Esophagus muscularis mucosa (tissue), 4 donors: ENCODE results near the gene LGALS3BP. TPM values are rescaled to one million over a fixed set of nuclear protein-coding genes. Genes with fewer than 3 reads are reported as not detected.

ENCODE experiments used
- DNase-seq: peaks from one replicate; pipeline ENCODE4 v3.0.0-alpha.2; 2017; ENCODE audit errors: extremely low spot score
- H3K27ac ChIP-seq, 4 donors: fragments of 200-600 bp; sonication (generic); replicated peaks in 1 of 4; 1 replicate in 3 of 4; 2 replicates in 1 of 4; pipeline ENCODE4 v1.5.1; 2016 to 2019; ENCODE audit warnings: mild to moderate bottlenecking in 1 of 4
- H3K27me3 ChIP-seq, 4 donors: fragments of 200-600 bp; sonication (generic); one replicate each; pipeline versions ENCODE4 v1.5.1 to v1.6.0; 2016 to 2019
- H3K36me3 ChIP-seq, 4 donors: fragments of 200-600 bp; sonication (generic); one replicate each; pipeline ENCODE4 v1.5.1; 2016 to 2019
- H3K4me1 ChIP-seq, 4 donors: fragments of 200-600 bp; sonication (generic); one replicate each; pipeline ENCODE4 v1.5.1; 2016 to 2019
- H3K4me3 ChIP-seq, 4 donors: fragments of 200-600 bp; sonication (generic); 1 replicate in 2 of 4; 2 replicates in 2 of 4; pipeline ENCODE4 v1.5.1; 2016 to 2019; ENCODE audit warnings: mild to moderate bottlenecking in 4 of 4, moderate library complexity in 1 of 4
- H3K9me3 ChIP-seq, 4 donors: fragments of 200-600 bp; sonication (generic); 1 replicate in 3 of 4; 2 replicates in 1 of 4; pipeline ENCODE4 v1.5.1; 2016 to 2019
- EP300 ChIP-seq: sonication (generic); formaldehyde crosslinking; IDR thresholded peaks from one replicate; pipeline ENCODE4 v1.6.1; 2017; ENCODE audit warnings: antibody characterized with exemption
- POLR2A ChIP-seq: fragments of 450-650 bp; IDR thresholded peaks from one replicate; pipeline ENCODE4 v1.6.1; 2017; ENCODE audit warnings: antibody characterized with exemption, moderate library complexity, mild to moderate bottlenecking, low read depth
- POLR2AphosphoS5 ChIP-seq, 2 donors: sonication (generic); formaldehyde crosslinking; IDR thresholded peaks; one replicate each; pipeline ENCODE4 v1.6.1; 2017; ENCODE audit warnings: antibody characterized with exemption in 2 of 2
- WGBS: methylation state at CpG from one replicate; pipeline ENCODE4 v1.1.5; 2018; 5-methylcytosine and 5-hydroxymethylcytosine counted together
- intact Hi-C: fragments of 100-400 bp; cut with DNase I; formaldehyde crosslinking; loops from one replicate; pipeline ENCODE4 v1.15.1; 2023
- total RNA-seq, 4 donors: library from RNA; depleted of rRNA; stranded (reverse); fragments of >200 nt; gene quantifications; one replicate each; pipeline versions ENCODE4 v1.1.0 to v1.2.1, GENCODE V29; 2016
- TF ChIP-seq, protein P1 (sequence below), 3 experiments: fragments of 200-600 bp in 2 of 3; fragments of 450-650 bp in 1 of 3; sonication (generic) in 2 of 3; IDR thresholded peaks; one replicate each; pipeline ENCODE4 v1.5.1; 2017 to 2019; ENCODE audit warnings: antibody characterized with exemption in 3 of 3, mild to moderate bottlenecking in 2 of 3, moderate library complexity in 1 of 3

The LGALS3BP gene
- total RNA-seq, 4 donors from 2014 or later = 106 to 284 (median 197) TPM

DNA sequence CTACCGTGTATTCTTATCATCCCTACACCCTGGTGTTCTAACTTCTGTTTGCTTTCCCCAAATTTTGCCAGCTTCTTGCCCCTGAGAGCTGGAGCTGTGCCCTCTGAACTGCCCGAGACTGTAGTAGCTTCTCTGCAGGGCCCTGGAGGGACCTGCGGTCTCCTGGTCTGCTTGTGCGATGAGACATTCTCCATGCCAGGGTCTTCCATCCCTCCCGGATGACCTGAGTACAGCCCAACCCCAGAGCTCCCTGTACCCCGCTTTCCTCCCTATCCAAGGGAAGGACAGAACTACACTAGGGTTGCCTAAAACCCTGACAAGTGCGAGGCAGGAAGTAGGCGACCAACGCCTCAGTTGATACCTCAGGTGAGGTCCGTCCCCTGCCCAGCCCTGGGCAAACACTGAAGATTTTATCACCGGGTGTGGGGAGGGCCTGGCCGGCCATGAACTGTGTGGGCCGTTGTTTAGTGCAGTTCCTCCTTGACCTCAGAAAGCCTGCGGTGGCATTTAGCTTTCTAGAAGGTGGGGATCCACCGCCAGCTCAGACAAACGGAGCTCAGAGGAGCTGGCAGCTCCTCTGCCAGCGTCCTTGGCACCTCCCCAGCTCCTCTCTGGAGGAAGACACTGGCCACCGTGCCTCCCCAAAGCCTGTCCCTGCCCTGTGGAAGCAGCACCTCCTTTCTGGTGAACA, 16.2 kb upstream of the LGALS3BP start:
- Histone ChIP-seq H3K36me3 (peaks cover 16 to 92% (median 77%) of the 10 kb centered on the region in 4 donors), H3K4me1 (peaks cover 7 to 24% (median 20%) of the 10 kb centered on the region in 4 donors), H3K27ac (no peak overlapping the region), H3K9me3 (no peaks in the 10 kb centered on the region), H3K4me3 (no peak overlapping the region), H3K27me3 (no peaks in the 10 kb centered on the region)
- 78% methylated on average over 14 of the region's 18 CpGs for WGBS
- intact Hi-C loops = no loop called here
- no peak for TF ChIP-seq POLR2A
- no peak for TF ChIP-seq POLR2AphosphoS5 (IDR thresholded peaks at IDR 0.05)
- TF ChIP-seq EP300 = no peak
- TF ChIP-seq, protein P1, sequence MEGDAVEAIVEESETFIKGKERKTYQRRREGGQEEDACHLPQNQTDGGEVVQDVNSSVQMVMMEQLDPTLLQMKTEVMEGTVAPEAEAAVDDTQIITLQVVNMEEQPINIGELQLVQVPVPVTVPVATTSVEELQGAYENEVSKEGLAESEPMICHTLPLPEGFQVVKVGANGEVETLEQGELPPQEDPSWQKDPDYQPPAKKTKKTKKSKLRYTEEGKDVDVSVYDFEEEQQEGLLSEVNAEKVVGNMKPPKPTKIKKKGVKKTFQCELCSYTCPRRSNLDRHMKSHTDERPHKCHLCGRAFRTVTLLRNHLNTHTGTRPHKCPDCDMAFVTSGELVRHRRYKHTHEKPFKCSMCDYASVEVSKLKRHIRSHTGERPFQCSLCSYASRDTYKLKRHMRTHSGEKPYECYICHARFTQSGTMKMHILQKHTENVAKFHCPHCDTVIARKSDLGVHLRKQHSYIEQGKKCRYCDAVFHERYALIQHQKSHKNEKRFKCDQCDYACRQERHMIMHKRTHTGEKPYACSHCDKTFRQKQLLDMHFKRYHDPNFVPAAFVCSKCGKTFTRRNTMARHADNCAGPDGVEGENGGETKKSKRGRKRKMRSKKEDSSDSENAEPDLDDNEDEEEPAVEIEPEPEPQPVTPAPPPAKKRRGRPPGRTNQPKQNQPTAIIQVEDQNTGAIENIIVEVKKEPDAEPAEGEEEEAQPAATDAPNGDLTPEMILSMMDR (IDR thresholded peaks at IDR 0.05) = no peak
- DNase-seq = no peak

DNA sequence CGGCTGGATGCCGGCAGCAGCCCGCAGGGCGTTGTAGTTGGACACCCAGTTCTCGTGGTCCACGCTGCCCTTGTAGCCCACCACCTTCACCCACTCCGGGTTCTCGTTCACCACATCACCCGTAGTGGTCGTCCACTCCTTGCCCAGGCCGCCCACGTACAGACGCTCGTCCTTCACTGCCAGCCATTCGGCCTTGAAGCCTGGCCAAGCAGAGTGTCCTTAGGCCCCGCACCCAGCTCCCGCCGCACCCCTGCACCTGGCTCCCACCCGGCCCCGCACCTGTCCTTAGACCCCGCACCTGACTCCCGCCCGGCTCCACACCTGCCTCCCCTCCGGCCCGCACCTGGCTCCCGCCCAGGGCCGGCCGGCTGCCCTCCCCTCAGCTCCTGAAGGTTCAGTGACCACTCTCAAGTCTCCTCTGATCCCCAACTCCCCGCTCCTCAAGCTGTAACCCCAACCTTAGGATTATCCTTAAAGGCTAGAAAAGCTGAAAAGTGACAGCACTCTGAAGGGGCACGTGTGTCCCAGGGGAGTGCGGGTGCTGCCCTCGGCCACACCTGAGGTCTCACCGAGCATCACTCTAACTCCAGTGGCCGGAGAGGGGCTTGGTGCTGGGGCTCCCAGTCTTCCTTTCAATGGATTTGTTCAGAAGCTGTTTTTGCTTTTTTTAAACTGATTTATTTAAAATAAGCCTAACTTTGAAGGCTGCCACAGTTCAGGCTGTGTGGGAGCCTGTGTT, 15.5 kb upstream of the LGALS3BP start:
- DNase-seq = no peak
- intact Hi-C loops = no loop called here
- no peak overlapping the region for H3K4me3 ChIP-seq
- 94% methylated on average over 27 of the region's 34 CpGs for WGBS
- H3K9me3 ChIP-seq = no peaks in the 10 kb centered on the region
- TF ChIP-seq POLR2A = no peak
- TF ChIP-seq, protein P1 (IDR thresholded peaks at IDR 0.05) = no peak
- TF ChIP-seq EP300 = no peak
- TF ChIP-seq POLR2AphosphoS5 (IDR thresholded peaks at IDR 0.05) = no peak
- peaks cover 7 to 24% (median 18%) of the 10 kb centered on the region in 4 donors for H3K4me1 ChIP-seq
- H3K36me3 ChIP-seq = peaks cover 16 to 97% (median 84%) of the 10 kb centered on the region in 4 donors
- H3K27ac ChIP-seq = no peak overlapping the region
- H3K27me3 ChIP-seq = no peaks in the 10 kb centered on the region

DNA sequence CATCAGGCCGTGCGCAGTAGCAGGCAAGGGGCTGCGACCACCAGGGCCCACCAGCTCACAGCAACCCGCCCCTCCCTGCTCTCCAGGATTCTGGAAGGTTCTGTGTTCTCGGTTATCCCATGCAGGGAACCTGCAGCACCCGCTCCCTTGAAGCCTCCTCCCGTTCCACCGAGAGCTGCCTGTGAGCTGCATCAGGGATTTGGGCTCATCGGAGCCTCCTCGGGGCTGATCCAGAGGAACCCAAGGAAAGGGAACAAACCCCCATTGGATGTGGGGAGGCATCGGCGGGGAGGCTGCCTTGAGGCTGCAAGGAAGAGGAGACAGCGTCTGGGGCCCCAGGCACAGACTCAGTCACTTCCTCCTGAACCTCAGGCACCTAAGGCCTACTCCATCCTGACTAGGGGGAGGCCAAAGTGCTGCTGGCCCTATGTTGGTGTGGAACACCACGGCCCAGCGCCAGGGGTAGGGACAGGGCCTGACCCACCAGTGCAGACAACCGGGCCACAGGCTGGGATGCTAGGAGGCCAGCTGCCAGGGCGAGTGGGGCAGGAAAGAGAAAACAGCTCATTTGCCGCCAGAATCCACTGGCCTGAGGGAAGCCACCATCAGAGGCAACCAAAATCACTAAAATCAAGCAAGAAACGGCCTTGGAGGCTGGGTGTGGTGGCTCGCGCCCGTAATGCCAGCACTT, 14.4 kb upstream of the LGALS3BP start:
- intact Hi-C loops = no loop called here
- H3K4me1 ChIP-seq = peaks cover 7 to 24% (median 17%) of the 10 kb centered on the region in 4 donors
- no peak for TF ChIP-seq POLR2A
- no peak for TF ChIP-seq EP300
- TF ChIP-seq, protein P1 (IDR thresholded peaks at IDR 0.05) = no peak
- no peak for TF ChIP-seq POLR2AphosphoS5 (IDR thresholded peaks at IDR 0.05)
- no peak for DNase-seq
- peaks cover 16 to 89% (median 86%) of the 10 kb centered on the region in 4 donors for H3K36me3 ChIP-seq
- H3K27ac ChIP-seq = no peak overlapping the region
- no peak overlapping the region for H3K4me3 ChIP-seq
- no peaks in the 10 kb centered on the region for H3K27me3 ChIP-seq
- 91% methylated on average over 17 of the region's 22 CpGs for WGBS
- no peaks in the 10 kb centered on the region for H3K9me3 ChIP-seq

DNA sequence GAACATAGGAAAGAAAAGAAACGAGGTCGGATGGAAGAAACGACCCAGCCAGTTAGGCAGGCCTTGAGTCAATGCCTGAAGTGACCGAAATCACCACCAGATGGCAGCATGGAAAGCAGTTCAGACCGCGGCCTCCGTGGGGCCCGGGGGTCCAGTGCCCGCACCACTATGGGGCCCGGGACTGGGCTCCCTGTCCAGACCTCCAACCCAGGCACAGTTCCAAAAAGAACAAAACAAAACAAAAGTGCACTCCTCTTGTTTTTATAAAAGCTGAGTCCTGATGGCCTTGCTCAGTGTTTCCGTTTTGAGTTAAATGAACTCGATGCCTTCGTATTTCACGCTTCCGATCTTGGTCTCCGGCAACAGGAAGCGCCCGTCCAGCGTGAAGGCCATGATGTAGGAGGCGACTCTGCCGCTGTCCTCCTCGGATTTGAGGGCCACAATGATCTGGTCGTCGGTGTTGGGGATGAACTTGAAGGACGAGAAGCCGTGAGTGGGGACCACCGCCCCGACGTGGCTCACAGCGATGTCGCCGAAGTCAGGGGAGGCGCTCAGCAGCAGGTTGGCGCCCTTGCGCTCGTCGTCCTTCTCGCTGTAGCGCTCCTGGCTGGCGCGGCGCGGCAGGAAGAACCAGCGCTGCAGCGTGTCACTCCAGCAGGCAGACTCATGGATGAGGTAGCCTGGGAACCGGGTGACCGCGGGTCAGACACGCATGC, 13.7 kb upstream of the LGALS3BP start:
- TF ChIP-seq, protein P1 (IDR thresholded peaks at IDR 0.05) = peak; percentile 68 to 82 (median 69)
- no peak for TF ChIP-seq EP300
- H3K27me3 ChIP-seq = no peaks in the 10 kb centered on the region
- intact Hi-C loops = no loop called here
- H3K9me3 ChIP-seq = no peaks in the 10 kb centered on the region
- DNase-seq = no peak
- H3K36me3 ChIP-seq = peaks cover 16 to 83% (median 82%) of the 10 kb centered on the region in 4 donors
- no peak overlapping the region for H3K4me3 ChIP-seq
- H3K27ac ChIP-seq = no peak overlapping the region
- H3K4me1 ChIP-seq = peaks cover 7 to 19% (median 14%) of the 10 kb centered on the region in 4 donors
- WGBS = 69% methylated on average over 38 of the region's 49 CpGs
